PC-9 (cell line): ENCODE data around the gene DAZAP2. TPM values are rescaled to one million over a fixed set of nuclear protein-coding genes. Genes with fewer than 3 reads are reported as not detected.
A peak's percentile ranks its signal among the peaks of the same experiment; 100 is the strongest.
"Not testable (repeated sequence)": the region's sequence is repeated elsewhere in the genome, so short reads cannot be mapped to it uniquely, and the experiment has no call there.

Experiments
- BruUV-seq: library from RNA; stranded (reverse); fragments of 400-500 nt; replicated peaks from 2 replicates; lab custom pipeline; 2021; lab: Mats Ljungman, UMichigan
- CTCF ChIA-PET: fragments of 300-600 bp; sonication (Branson Sonifier 250); formaldehyde crosslinking; loops from one replicate; lab custom pipeline; 2022; ENCODE audit warnings: antibody characterized with exemption; lab: Charles Lee
- POLR2A ChIA-PET: fragments of 300-600 bp; sonication (Branson Sonifier 250); formaldehyde crosslinking; loops from one replicate; lab custom pipeline; 2022; ENCODE audit warnings: antibody characterized with exemption; ENCODE audit not compliant: unreplicated experiment; lab: Charles Lee
- DNase-seq, 2 experiments: peaks; one replicate each; pipeline versions ENCODE4 v3.0.0 to v3.0.0-alpha.2; 2015 to 2022; ENCODE audit warnings: mixed read lengths in 1 of 2
- H2AFZ ChIP-seq: fragments of 200-600 bp; sonication (generic); 2 replicates; pipeline ENCODE4 v1.8.1; 2017; ENCODE audit warnings: antibody characterized with exemption
- H3F3A ChIP-seq: fragments of 200-600 bp; sonication (generic); 2 replicates; pipeline ENCODE4 v1.8.1; 2017; ENCODE audit warnings: antibody characterized with exemption, mild to moderate bottlenecking, low read depth; ENCODE audit not compliant: insufficient read depth
- H3K27ac ChIP-seq: fragments of 200-600 bp; sonication (generic); 2 replicates; pipeline ENCODE4 v1.6.1; 2016; ENCODE audit warnings: mixed run types
- H3K27me3 ChIP-seq: fragments of 200-600 bp; sonication (generic); 2 replicates; pipeline ENCODE4 v1.6.1; 2016; ENCODE audit warnings: low read depth, mixed run types; ENCODE audit not compliant: insufficient read depth
- H3K36me3 ChIP-seq: fragments of 200-600 bp; sonication (generic); 2 replicates; pipeline ENCODE4 v1.6.1; 2016; ENCODE audit warnings: low read depth, mixed run types
- H3K4me1 ChIP-seq: fragments of 200-600 bp; sonication (generic); replicated peaks from 2 replicates; pipeline ENCODE4 v1.6.1; 2016; ENCODE audit warnings: mixed run types; ENCODE audit not compliant: insufficient read depth
- H3K4me2 ChIP-seq: fragments of 200-600 bp; sonication (generic); 2 replicates; pipeline ENCODE4 v1.6.1; 2017; ENCODE audit warnings: mixed run types
- H3K4me3 ChIP-seq: fragments of 200-600 bp; sonication (generic); 2 replicates; pipeline ENCODE4 v1.6.1; 2016; ENCODE audit warnings: mixed run types
- H3K79me2 ChIP-seq: fragments of 200-600 bp; sonication (generic); 2 replicates; pipeline ENCODE4 v1.6.1; 2017; ENCODE audit warnings: low read depth, mixed run types
- H3K9me2 ChIP-seq: fragments of 200-600 bp; sonication (generic); 2 replicates; pipeline ENCODE4 v1.8.1; 2017; ENCODE audit warnings: mild to moderate bottlenecking; ENCODE audit not compliant: insufficient read depth
- H3K9me3 ChIP-seq: fragments of 200-600 bp; sonication (generic); 2 replicates; pipeline ENCODE4 v1.8.1; 2016; ENCODE audit warnings: low read depth; ENCODE audit not compliant: insufficient read depth
- H4K20me1 ChIP-seq: fragments of 200-600 bp; sonication (generic); 2 replicates; pipeline ENCODE4 v1.8.1; 2017; ENCODE audit not compliant: insufficient read depth
- EZH2 ChIP-seq: fragments of 200-600 bp; sonication (generic); IDR thresholded peaks from 2 replicates; pipeline ENCODE4 v1.8.0; 2017; ENCODE audit warnings: antibody characterized with exemption, low read depth
- intact Hi-C: fragments of 100-400 bp; cut with micrococcal nuclease; formaldehyde crosslinking; loops from one replicate; pipeline ENCODE4 v1.10.0; 2022; ENCODE audit not compliant: unreplicated experiment
- total RNA-seq: library from RNA; stranded (reverse); gene quantifications from 2 replicates; pipeline ENCODE4 v1.2.3, GENCODE V29; 2021
- TF ChIP-seq, protein P1 (sequence below): fragments of 200-600 bp; sonication (generic); conservative IDR thresholded peaks from 2 replicates; pipeline ENCODE4 v1.6.1; 2017; ENCODE audit warnings: mixed run types, antibody characterized with exemption, mild to moderate bottlenecking, moderate library complexity

DAZAP2 gene
- total RNA-seq, 1 experiment from 2014 or later, result 154 TPM

DNA sequence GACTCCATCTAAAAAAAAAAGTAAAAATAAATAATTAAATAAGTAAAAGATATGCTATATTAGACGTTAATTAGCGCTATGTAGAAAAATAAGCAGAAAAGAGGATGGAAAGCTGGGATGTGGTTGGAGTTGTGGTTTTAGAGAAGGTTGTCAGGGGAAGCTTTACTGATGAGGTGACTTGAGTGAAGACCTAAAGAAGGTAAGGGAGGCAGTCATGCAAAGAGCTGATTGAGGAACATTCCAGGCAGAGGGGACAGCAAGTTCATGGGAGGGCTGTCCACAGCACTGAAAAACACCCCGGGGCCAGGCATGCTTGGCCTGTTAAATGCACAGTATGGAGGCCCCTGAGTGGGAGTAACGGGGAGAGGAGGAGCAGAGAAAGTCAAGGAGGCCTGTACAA lies 15.9 kb downstream of the DAZAP2 start:
- intact Hi-C loops, result loop anchor here (5.0 kb wide), 1 partner anchor 207 kb away; the partner anchor contains the start of gene LETMD1
- BruUV-seq, result no TSS peak
- CTCF ChIA-PET, result no interaction called here
- no peak overlapping the region for H3K4me2 ChIP-seq
- H4K20me1 ChIP-seq, result peaks cover 12% of the 10 kb centered on the region
- H3K27me3 ChIP-seq, result no peaks in the 10 kb centered on the region
- H3K36me3 ChIP-seq, result peaks cover 5% of the 10 kb centered on the region; the same call in 1 of the 2 replicates
- no peaks in the 10 kb centered on the region for H3K9me3 ChIP-seq
- no peaks in the 10 kb centered on the region for H3F3A ChIP-seq
- TF ChIP-seq, protein P1, sequence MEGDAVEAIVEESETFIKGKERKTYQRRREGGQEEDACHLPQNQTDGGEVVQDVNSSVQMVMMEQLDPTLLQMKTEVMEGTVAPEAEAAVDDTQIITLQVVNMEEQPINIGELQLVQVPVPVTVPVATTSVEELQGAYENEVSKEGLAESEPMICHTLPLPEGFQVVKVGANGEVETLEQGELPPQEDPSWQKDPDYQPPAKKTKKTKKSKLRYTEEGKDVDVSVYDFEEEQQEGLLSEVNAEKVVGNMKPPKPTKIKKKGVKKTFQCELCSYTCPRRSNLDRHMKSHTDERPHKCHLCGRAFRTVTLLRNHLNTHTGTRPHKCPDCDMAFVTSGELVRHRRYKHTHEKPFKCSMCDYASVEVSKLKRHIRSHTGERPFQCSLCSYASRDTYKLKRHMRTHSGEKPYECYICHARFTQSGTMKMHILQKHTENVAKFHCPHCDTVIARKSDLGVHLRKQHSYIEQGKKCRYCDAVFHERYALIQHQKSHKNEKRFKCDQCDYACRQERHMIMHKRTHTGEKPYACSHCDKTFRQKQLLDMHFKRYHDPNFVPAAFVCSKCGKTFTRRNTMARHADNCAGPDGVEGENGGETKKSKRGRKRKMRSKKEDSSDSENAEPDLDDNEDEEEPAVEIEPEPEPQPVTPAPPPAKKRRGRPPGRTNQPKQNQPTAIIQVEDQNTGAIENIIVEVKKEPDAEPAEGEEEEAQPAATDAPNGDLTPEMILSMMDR, result no peak
- no peak for TF ChIP-seq EZH2
- DNase-seq, result no peak
- no peaks in the 10 kb centered on the region for H3K4me1 ChIP-seq
- no peak overlapping the region for H3K27ac ChIP-seq
- H3K4me3 ChIP-seq, result no peak overlapping the region
- POLR2A ChIA-PET, result interaction anchor here (0.7 kb wide), 1 partner anchor 249 kb away, joined by 9 read pairs; no protein-coding TSS in a partner anchor
- H2AFZ ChIP-seq, result no peak overlapping the region
- H3K79me2 ChIP-seq, result peaks cover 19% of the 10 kb centered on the region; the same call in 1 of the 2 replicates
- H3K9me2 ChIP-seq, result no peaks in the 10 kb centered on the region

DNA sequence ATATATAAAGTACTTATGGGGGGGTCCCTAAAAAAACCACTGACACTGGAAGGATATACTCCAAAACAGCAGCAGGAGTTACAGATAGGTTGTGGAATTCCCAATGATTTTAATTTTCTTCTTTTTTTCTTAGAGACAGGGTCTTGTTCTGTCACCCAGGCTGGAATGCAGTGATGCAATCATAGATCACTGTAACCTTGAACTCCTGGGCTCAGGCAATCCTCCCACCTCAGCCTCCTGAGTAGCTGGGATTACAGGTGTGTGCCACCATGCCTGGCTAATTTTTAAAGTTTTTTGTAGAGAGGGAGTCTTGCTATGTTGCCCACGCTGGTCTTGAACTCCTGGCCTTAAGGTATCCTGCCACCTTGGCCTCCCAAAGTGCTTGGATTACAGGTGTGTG lies 21.0 kb downstream of the DAZAP2 start:
- POLR2A ChIA-PET, intact Hi-C loops, H3K4me2 ChIP-seq, H3F3A ChIP-seq, H4K20me1 ChIP-seq, BruUV-seq, CTCF ChIA-PET, H3K4me1 ChIP-seq, DNase-seq, H3K27ac ChIP-seq, H3K27me3 ChIP-seq, H2AFZ ChIP-seq, H3K4me3 ChIP-seq, H3K9me3 ChIP-seq, H3K9me2 ChIP-seq: not testable (repeated sequence)
- Histone ChIP-seq H3K36me3 (peaks cover 12% of the 10 kb centered on the region), H3K79me2 (peaks cover 40% of the 10 kb centered on the region)

DNA sequence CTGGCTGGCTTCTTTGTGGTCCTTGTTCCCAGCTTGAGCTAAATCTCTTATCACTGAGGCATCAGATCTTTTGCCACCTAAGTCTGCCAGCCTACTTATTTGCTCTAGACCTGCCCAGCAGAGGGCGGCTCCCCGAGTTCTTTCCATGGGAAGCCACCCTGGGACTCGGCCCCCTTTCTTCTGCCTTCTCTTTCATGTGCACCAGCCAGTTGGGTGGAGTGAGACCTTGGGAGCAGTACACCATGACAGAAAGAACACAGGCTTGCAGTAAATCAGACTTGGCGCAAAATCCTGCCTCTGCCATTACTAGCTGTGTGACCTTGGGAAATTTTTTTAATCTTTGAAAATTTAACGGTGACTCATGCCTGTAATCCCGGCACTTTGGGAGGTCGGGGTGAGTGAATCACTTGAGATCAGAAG lies 24.1 kb downstream of the DAZAP2 start:
- POLR2A ChIA-PET, result no interaction called here
- H3K36me3 ChIP-seq, result peaks cover 24% of the 10 kb centered on the region
- peaks cover 13% of the 10 kb centered on the region; the same call in 1 of the 2 replicates for H3K4me1 ChIP-seq
- H2AFZ ChIP-seq, result no peak overlapping the region
- no peak overlapping the region for H3K27ac ChIP-seq
- H3K9me3 ChIP-seq, result no peaks in the 10 kb centered on the region
- peaks cover 10% of the 10 kb centered on the region for H3F3A ChIP-seq
- H3K79me2 ChIP-seq, result peaks cover 65% of the 10 kb centered on the region
- no TSS peak for BruUV-seq
- CTCF ChIA-PET, result interaction anchor here (0.6 to 1.6 kb wide), 2 partner anchors 78 to 85 kb away, joined by 3 to 8 read pairs; no protein-coding TSS in a partner anchor
- no peak overlapping the region for H3K4me2 ChIP-seq
- H3K27me3 ChIP-seq, result no peaks in the 10 kb centered on the region
- intact Hi-C loops, result no loop called here
- no peaks in the 10 kb centered on the region for H3K9me2 ChIP-seq
- peaks cover 3% of the 10 kb centered on the region; the same call in 1 of the 2 replicates for H4K20me1 ChIP-seq
- DNase-seq, result peak in 1 of 2 experiments; percentile 41
- no peak overlapping the region for H3K4me3 ChIP-seq
- TF ChIP-seq, protein P1, result peak; percentile 45
- no peak for TF ChIP-seq EZH2
